ENCODE results near the gene CCDC24.

GRCh38 chr1:43944860-43945259 lies 46.5 kb upstream of the CCDC24 start:
- TF ChIP-seq CTCF (IDR thresholded peaks at IDR 0.05; ENCODE audit: low read depth, low read length, missing input control) = no peak
- TF ChIP-seq, protein P1, sequence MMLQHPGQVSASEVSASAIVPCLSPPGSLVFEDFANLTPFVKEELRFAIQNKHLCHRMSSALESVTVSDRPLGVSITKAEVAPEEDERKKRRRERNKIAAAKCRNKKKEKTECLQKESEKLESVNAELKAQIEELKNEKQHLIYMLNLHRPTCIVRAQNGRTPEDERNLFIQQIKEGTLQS (IDR thresholded peaks at IDR 0.05) = no peak
- TF ChIP-seq JUND (IDR thresholded peaks at IDR 0.05) = no peak
- TF ChIP-seq EGR1 (IDR thresholded peaks at IDR 0.05; ENCODE audit: low read depth in 2 of 2) = no peak
- TF ChIP-seq GABPA (IDR thresholded peaks at IDR 0.05 in 1 of 2, conservative IDR thresholded peaks at IDR 0.05 in 1 of 2) = no peak
- no peak for TF ChIP-seq REST (IDR thresholded peaks at IDR 0.05)
- TF ChIP-seq MAX (IDR thresholded peaks at IDR 0.05) = no peak
- TF ChIP-seq, protein P2, sequence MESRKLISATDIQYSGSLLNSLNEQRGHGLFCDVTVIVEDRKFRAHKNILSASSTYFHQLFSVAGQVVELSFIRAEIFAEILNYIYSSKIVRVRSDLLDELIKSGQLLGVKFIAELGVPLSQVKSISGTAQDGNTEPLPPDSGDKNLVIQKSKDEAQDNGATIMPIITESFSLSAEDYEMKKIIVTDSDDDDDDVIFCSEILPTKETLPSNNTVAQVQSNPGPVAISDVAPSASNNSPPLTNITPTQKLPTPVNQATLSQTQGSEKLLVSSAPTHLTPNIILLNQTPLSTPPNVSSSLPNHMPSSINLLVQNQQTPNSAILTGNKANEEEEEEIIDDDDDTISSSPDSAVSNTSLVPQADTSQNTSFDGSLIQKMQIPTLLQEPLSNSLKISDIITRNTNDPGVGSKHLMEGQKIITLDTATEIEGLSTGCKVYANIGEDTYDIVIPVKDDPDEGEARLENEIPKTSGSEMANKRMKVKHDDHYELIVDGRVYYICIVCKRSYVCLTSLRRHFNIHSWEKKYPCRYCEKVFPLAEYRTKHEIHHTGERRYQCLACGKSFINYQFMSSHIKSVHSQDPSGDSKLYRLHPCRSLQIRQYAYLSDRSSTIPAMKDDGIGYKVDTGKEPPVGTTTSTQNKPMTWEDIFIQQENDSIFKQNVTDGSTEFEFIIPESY (IDR thresholded peaks at IDR 0.05) = no peak
- TF ChIP-seq TAF1 (conservative IDR thresholded peaks at IDR 0.05) = no peak
- no peak for TF ChIP-seq NR2F2 (IDR thresholded peaks at IDR 0.05)
- no peak for TF ChIP-seq YY1 (IDR thresholded peaks at IDR 0.05)
